ENCODE data around the gene LRRC59. TPM values are rescaled to one million over a fixed set of nuclear protein-coding genes. Genes with fewer than 3 reads are reported as not detected.

LRRC59 gene
- total RNA-seq, 1 experiment from 2014 or later: 106 TPM

- DNase-seq: no peak
- H2BK120ac ChIP-seq (ENCODE audit: low read depth, low read length, poor library complexity, severe bottlenecking): no peak overlapping the region
- no peak overlapping the region for H2AK5ac ChIP-seq (ENCODE audit: insufficient read length, low read length)
- no CpG with 5 or more reads among the region's 5 CpGs for WGBS (ENCODE audit: extremely low coverage, insufficient read length, low lambda C conversion rate)
- no peak for TF ChIP-seq CTCF (conservative IDR thresholded peaks at IDR 0.05)
- no peaks in the 10 kb centered on the region for H3K27me3 Mint-ChIP-seq (ENCODE audit: low read depth)
- H3T11ph ChIP-seq (ENCODE audit: low read length): no peak overlapping the region
- peaks cover 3% of the 10 kb centered on the region; the same call in 1 of the 2 replicates for H3K79me2 ChIP-seq (ENCODE audit: insufficient read depth, low read length)
- H2BK20ac ChIP-seq (ENCODE audit: low read depth, low read length, poor library complexity, severe bottlenecking): no peak overlapping the region
- no peak overlapping the region for H2BK12ac ChIP-seq (ENCODE audit: insufficient read length, low read depth, low read length)
- no peaks in the 10 kb centered on the region for H3K27me3 ChIP-seq (ENCODE audit: insufficient read depth, low read length)
- no peak overlapping the region for H3K9ac ChIP-seq (ENCODE audit: extremely low read depth, insufficient read length, low read length)
- H3K36me3 Mint-ChIP-seq (ENCODE audit: insufficient read depth in 1 of 3, low read depth in 3 of 3): peaks cover 7 to 49% (median 48%) of the 10 kb centered on the region in 3 experiments; a peak in 6 of 7 replicates
- H3K4me2 ChIP-seq (ENCODE audit: insufficient read depth, insufficient read length, low read length): no peak overlapping the region
- H3K56ac ChIP-seq (ENCODE audit: insufficient read length, low read depth, low read length): no peak overlapping the region
- H2BK15ac ChIP-seq (ENCODE audit: low read depth, low read length): no peak overlapping the region
- no peaks in the 10 kb centered on the region for H3K9me3 Mint-ChIP-seq
- peaks cover 2% of the 10 kb centered on the region; the same call in 1 of the 2 replicates for H3K4me1 ChIP-seq (ENCODE audit: insufficient read depth, low read length)
- H3K27ac Mint-ChIP-seq: no peak overlapping the region
- no peak overlapping the region for H4K8ac ChIP-seq (replicated peaks; ENCODE audit: insufficient read length, low read depth, low read length)
- no peak overlapping the region for H3K27ac ChIP-seq (ENCODE audit: insufficient read length, low read depth, low read length)
- H3K4me3 Mint-ChIP-seq: no peak overlapping the region
- H4K91ac ChIP-seq (ENCODE audit: insufficient read length, low read depth, low read length): no peak overlapping the region
- H3K4me1 Mint-ChIP-seq: peaks cover 14 to 15% of the 10 kb centered on the region in 2 experiments
- H2AFZ ChIP-seq (ENCODE audit: low read length): no peak overlapping the region
- peaks cover 8% of the 10 kb centered on the region for H3K79me1 ChIP-seq (ENCODE audit: insufficient read depth, low read depth, low read length, poor library complexity, severe bottlenecking)
- H3K4ac ChIP-seq (ENCODE audit: low read depth, low read length): no peak overlapping the region
- no peak overlapping the region for H3K14ac ChIP-seq (ENCODE audit: insufficient read depth, low read length)
- no peak overlapping the region for H4K5ac ChIP-seq (ENCODE audit: insufficient read length, low read depth, low read length)
- no peak overlapping the region for H3K18ac ChIP-seq (ENCODE audit: insufficient read length, low read depth, low read length)
- H3K23me2 ChIP-seq (ENCODE audit: insufficient read length, low read depth, low read length, poor library complexity, severe bottlenecking): no peaks in the 10 kb centered on the region
- H3K9me3 ChIP-seq (ENCODE audit: control insufficient read depth, low read depth, low read length): no peaks in the 10 kb centered on the region
- no peak overlapping the region for H2BK5ac ChIP-seq (ENCODE audit: insufficient read length, low read length)
- H4K20me1 ChIP-seq (ENCODE audit: control insufficient read depth, insufficient read depth, insufficient read length): no peaks in the 10 kb centered on the region
- no peak overlapping the region for H3K23ac ChIP-seq (ENCODE audit: insufficient read length, low read depth, low read length)
Measured at GRCh38 chr17:50375858-50376538, 21.3 kb downstream of the LRRC59 start.
